ENCODE results near the gene CCDC107.
A peak's percentile ranks its signal among the peaks of the same experiment; 100 is the strongest.

The CCDC107 gene

GRCh38 chr9:35690614-35691333, 32.7 kb downstream of the CCDC107 start:
- Histone ChIP-seq H3K4me2 (ENCODE audit: low read length) (peak overlapping the region; percentile 68), H3K9me3 (ENCODE audit: insufficient read depth, low read length) (no peaks in the 10 kb centered on the region), H3K4me1 (ENCODE audit: low read length) (peaks cover 8% of the 10 kb centered on the region; the same call in 1 of the 2 replicates), H3K79me2 (ENCODE audit: low read length) (no peaks in the 10 kb centered on the region), H3K4me3 (ENCODE audit: low read length) (peak overlapping the region; percentile 83), H3K27me3 (ENCODE audit: low read depth, low read length) (no peaks in the 10 kb centered on the region), H4K20me1 (ENCODE audit: insufficient read depth, low read length) (no peaks in the 10 kb centered on the region), H3K27ac (ENCODE audit: low read length) (no peak overlapping the region), H3K9ac (ENCODE audit: low read length) (peak overlapping the region; percentile 82), H2AFZ (ENCODE audit: low read depth, low read length) (peak overlapping the region; percentile 82), H3K36me3 (replicated peaks; ENCODE audit: low read depth, low read length) (peaks cover 2% of the 10 kb centered on the region)
- no peak for TF ChIP-seq EZH2phosphoT487 (IDR thresholded peaks at IDR 0.05; ENCODE audit: low read depth)
- TF ChIP-seq, protein P1, sequence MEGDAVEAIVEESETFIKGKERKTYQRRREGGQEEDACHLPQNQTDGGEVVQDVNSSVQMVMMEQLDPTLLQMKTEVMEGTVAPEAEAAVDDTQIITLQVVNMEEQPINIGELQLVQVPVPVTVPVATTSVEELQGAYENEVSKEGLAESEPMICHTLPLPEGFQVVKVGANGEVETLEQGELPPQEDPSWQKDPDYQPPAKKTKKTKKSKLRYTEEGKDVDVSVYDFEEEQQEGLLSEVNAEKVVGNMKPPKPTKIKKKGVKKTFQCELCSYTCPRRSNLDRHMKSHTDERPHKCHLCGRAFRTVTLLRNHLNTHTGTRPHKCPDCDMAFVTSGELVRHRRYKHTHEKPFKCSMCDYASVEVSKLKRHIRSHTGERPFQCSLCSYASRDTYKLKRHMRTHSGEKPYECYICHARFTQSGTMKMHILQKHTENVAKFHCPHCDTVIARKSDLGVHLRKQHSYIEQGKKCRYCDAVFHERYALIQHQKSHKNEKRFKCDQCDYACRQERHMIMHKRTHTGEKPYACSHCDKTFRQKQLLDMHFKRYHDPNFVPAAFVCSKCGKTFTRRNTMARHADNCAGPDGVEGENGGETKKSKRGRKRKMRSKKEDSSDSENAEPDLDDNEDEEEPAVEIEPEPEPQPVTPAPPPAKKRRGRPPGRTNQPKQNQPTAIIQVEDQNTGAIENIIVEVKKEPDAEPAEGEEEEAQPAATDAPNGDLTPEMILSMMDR (IDR thresholded peaks at IDR 0.05; ENCODE audit: low read depth, low read length), result no peak

DNA sequence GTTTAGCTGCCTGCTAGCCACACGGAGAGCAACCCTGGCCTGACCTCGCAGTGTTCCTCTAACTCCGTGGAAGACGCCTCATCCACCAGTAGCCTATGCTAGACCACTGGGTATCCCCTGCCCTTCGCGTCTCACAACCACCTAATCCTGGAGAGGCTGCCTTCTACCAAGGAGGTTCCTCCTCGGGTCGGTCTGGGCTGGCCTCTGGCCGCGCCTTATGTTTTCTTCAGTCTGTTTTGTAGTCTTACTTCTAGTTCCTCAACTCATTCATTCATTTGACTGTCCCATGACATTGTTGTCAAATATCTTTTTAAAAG, 33.2 kb downstream of the CCDC107 start:
- Histone ChIP-seq H3K9ac (ENCODE audit: low read length) (peak overlapping the region; percentile 82), H3K27ac (ENCODE audit: low read length) (no peak overlapping the region), H3K27me3 (ENCODE audit: low read depth, low read length) (no peaks in the 10 kb centered on the region), H3K4me1 (ENCODE audit: low read length) (peaks cover 8% of the 10 kb centered on the region; the same call in 1 of the 2 replicates), H3K36me3 (replicated peaks; ENCODE audit: low read depth, low read length) (peaks cover 7% of the 10 kb centered on the region), H4K20me1 (ENCODE audit: insufficient read depth, low read length) (no peaks in the 10 kb centered on the region), H2AFZ (ENCODE audit: low read depth, low read length) (peak overlapping the region; percentile 82), H3K79me2 (ENCODE audit: low read length) (no peaks in the 10 kb centered on the region), H3K9me3 (ENCODE audit: insufficient read depth, low read length) (no peaks in the 10 kb centered on the region), H3K4me3 (ENCODE audit: low read length) (peak overlapping the region; percentile 83), H3K4me2 (ENCODE audit: low read length) (peak overlapping the region; percentile 68)
- TF ChIP-seq, protein P1 (IDR thresholded peaks at IDR 0.05; ENCODE audit: low read depth, low read length), result no peak
- TF ChIP-seq EZH2phosphoT487 (IDR thresholded peaks at IDR 0.05; ENCODE audit: low read depth), result no peak

GRCh38 chr9:35691757-35692301, 33.7 kb downstream of the CCDC107 start:
- Histone ChIP-seq H3K27ac (ENCODE audit: low read length) (no peak overlapping the region), H3K4me1 (ENCODE audit: low read length) (peaks cover 8% of the 10 kb centered on the region; the same call in 1 of the 2 replicates), H3K4me2 (ENCODE audit: low read length) (no peak overlapping the region), H4K20me1 (ENCODE audit: insufficient read depth, low read length) (no peaks in the 10 kb centered on the region; the same call in 1 of the 2 replicates), H3K9me3 (ENCODE audit: insufficient read depth, low read length) (no peaks in the 10 kb centered on the region), H3K9ac (ENCODE audit: low read length) (no peak overlapping the region), H3K4me3 (ENCODE audit: low read length) (peak overlapping the region; percentile 83; the same call in 1 of the 2 replicates), H2AFZ (ENCODE audit: low read depth, low read length) (no peak overlapping the region), H3K79me2 (ENCODE audit: low read length) (no peaks in the 10 kb centered on the region), H3K36me3 (replicated peaks; ENCODE audit: low read depth, low read length) (peaks cover 11% of the 10 kb centered on the region), H3K27me3 (ENCODE audit: low read depth, low read length) (no peaks in the 10 kb centered on the region)
- no peak for TF ChIP-seq EZH2phosphoT487 (IDR thresholded peaks at IDR 0.05; ENCODE audit: low read depth)
- TF ChIP-seq, protein P1 (IDR thresholded peaks at IDR 0.05; ENCODE audit: low read depth, low read length), result no peak

- Histone ChIP-seq H4K20me1 (ENCODE audit: insufficient read depth, low read length) (no peaks in the 10 kb centered on the region; the same call in 1 of the 2 replicates), H3K79me2 (ENCODE audit: low read length) (no peaks in the 10 kb centered on the region), H3K4me2 (ENCODE audit: low read length) (no peak overlapping the region), H3K27ac (ENCODE audit: low read length) (no peak overlapping the region), H3K36me3 (replicated peaks; ENCODE audit: low read depth, low read length) (peaks cover 45% of the 10 kb centered on the region), H3K9ac (ENCODE audit: low read length) (no peak overlapping the region), H3K4me3 (ENCODE audit: low read length) (no peak overlapping the region), H2AFZ (ENCODE audit: low read depth, low read length) (no peak overlapping the region), H3K27me3 (ENCODE audit: low read depth, low read length) (no peaks in the 10 kb centered on the region), H3K9me3 (ENCODE audit: insufficient read depth, low read length) (no peaks in the 10 kb centered on the region), H3K4me1 (ENCODE audit: low read length) (0 out of 2 replicates have a peak, but pooled peaks cover 4% of the 10 kb centered on the region)
- TF ChIP-seq, protein P1 (IDR thresholded peaks at IDR 0.05; ENCODE audit: low read depth, low read length), result no peak
- TF ChIP-seq EZH2phosphoT487 (IDR thresholded peaks at IDR 0.05; ENCODE audit: low read depth), result no peak
Measured at GRCh38 chr9:35695943-35696401, 37.9 kb downstream of the CCDC107 start.

Data from OCI-LY3 (cell line).